NCI-H524 (cell line): ENCODE results near the gene PACSIN3.
"Not testable (repeated sequence)": the region's sequence is repeated elsewhere in the genome, so short reads cannot be mapped to it uniquely, and the experiment has no call there.

Experiments
- DNase-seq, 2 experiments: peaks; one replicate each; lab custom pipeline; 2025; lab: John Stamatoyannopoulos, UW

The PACSIN3 gene

DNA sequence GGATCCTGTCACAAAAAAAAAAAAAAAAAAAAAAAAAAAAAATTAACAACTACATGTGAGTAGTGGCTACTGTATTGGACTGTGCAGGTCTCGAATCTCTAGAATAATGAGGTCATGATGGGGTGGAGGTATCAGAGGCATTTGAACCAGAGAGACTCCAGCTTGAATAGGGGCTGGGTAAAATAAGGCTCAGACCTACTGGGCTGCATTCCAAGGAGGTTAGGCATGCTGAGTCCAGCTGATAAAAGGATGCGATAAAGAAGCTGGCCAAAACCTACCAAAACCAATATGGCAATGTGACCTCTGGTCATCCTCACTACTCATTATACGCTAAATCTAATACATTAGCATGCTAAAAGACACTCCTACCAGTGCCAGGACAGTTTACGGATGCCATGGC lies 5.9 kb upstream of the PACSIN3 start:
- no peak for DNase-seq

DNA sequence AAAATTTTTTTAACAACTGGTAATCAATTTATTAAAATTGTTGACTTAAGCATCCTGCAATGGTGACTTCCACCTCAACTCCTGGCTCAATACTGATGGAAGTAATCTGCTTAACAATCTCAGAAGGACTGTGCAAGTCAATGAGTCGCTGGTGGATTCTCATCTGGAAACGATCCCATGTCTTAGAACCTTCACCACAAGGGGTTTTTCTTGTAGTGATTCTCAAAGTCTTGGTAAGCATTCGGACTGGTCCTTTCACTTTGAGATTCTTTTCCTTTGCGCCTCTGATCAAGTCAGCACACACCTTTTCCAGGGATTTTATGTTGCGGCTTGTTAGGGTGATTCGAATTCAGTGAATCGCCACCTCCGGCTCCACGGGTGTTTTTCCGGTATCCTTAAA lies 4.9 kb upstream of the PACSIN3 start:
- not testable (repeated sequence) for DNase-seq

DNA sequence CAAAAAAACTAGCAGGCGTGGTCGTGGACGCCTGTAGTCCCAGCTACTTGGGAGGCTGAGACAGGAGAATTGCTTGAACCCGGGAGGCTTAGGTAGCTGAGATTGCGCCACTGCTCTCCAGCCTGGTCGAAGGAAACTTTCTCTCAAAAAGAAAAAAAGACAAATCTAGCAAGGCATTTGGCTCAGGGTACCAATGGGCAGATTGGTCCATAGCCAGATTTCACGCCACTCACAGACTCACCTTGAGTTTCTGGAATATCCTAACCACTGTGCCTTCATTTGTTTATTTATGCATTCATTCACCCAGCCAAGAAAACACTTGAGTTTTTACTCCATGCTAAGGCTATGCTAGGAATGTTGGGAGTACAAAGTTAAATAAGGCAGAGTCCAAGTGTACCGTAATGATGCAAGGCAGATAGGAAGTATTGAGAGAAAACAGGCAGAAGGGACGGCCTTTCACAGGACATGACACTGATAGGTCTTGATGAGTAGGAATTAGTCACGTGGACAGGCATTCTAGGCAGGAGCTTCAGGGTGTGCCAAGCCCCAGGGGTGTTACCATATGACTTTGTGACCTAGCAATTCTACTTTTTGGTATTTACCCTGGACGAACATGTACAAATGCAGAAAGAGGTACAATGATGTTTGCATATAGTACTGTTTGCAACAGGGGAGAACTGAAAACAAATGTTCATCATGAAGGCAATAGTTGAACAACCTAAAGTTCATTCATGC lies 3.0 kb upstream of the PACSIN3 start:
- DNase-seq = no peak

DNA sequence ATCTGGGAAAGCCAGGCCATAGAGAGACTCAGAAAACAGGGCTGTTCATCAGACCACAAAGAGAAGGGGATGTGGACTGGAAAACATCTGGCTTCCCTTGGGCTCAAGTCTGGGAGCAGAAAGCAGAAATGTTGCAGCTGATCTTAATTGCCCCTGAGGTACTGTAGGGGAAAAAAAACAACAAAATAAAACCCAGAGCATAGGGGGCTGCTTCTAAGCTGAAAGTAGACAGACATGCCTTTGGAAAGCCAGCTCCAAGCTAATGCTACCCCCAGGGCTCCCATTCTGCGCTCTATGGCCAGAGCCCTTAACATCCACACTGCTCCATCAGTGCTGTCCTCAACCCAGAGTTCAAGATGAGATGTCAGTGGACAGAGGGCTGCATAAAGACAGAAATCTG lies 2.0 kb upstream of the PACSIN3 start:
- DNase-seq = no peak

DNA sequence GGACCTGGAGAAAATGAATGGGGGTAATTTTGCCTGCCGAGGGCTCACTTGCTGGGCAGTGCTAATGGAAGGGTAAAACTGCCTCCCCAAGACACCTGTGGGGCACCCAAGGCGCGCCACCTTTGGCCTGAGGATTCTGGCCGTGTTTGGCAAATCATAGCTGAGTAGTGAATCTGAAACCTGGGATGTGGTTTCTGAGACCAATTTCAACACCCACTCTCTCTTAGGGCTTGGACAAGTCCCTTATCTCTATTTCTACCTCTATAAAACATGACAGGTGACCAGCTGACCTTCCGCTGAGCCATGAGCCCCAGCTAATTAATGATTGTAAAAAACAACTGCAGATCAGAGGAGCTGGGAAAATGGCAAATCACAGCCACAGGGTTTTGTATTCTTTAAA lies 1.5 kb upstream of the PACSIN3 start:
- no peak for DNase-seq

DNA sequence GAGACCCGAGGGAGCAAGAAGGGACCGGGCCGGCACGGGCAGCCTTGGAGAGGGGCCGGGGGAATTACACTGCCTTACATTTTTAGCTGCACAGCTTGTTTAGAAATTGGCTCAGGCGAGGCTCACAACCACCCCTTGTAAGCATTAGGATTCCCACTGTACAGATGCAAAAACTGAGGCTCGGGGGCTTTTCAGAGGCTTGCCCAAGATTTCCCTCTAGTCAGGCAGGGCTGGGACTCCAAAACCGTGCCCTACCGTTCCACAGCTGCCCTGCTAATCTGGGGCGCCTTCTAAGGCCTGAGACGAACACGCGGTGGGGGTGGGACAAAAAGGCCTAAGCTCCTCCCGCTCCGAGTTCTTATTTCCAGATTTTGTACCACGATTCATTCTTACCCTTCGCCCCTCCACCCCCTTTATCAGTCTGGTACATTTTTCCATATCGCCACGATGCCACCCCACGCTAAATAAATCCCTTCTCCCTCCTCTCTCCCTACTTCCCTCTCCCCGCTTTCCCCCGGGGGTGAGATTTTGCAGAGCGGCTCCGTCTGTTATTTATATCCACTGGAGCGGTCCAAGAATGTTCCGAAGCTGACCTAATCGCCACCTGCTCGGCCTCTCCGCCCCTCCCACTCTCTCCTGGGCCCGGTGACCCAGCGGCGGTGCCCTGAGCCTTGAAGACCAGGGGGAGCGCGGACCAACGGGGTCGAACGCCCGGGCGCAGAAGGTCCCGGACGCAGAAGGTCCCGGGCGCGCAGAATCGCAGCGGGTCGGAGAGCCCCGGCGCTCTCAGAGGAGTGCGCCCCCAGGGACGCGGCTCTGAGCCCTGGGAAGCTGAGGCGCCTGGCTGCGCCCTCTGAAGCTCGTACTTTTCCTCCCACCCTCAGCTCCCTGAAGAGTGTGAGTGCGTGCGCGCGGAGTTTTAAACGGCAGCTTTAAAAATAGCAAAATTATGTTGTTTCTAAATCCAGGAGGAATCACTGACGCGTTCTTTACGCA lies 764 bp upstream of the PACSIN3 start:
- peak; percentile 20 to 66 for DNase-seq

DNA sequence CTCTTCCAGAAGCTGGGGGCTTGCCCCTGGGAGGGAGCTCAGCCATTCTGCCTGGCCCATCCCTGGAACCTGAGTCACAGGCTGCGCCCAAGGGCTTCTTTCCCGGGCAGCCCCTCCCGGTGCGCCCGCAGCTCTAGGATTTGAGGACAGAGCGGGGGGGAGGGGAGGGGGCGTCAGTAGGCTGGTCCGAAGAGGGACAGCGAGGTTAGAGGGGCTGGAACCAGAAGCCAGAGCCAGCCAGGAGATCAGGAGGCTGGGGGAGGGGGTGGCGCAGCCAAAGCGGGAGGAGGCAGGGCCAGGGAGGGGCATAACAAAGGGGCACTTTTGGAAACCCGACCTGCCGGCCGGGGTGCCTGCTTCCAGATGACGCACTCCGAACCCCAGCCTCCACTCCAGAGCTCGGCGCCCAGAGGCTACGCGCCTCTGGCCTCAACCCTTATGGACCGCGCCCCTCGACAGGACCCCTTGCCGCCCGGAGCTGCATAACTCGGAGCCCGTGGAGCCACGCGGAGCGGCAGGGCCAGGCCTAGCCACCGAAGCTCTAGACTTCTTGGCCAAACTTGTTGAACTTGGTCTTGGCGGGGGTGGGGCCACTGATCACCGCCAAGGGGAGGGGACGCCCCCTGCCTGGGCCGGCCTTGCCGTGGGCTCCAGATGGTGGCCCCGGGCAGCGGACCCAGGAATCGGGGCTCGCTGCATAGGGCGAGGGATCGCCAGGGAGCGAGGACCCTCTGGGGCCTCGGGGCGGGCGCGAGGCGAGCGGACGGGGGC lies 744 bp downstream of the PACSIN3 start:
- peak in 1 of 2 experiments; percentile 21 for DNase-seq

DNA sequence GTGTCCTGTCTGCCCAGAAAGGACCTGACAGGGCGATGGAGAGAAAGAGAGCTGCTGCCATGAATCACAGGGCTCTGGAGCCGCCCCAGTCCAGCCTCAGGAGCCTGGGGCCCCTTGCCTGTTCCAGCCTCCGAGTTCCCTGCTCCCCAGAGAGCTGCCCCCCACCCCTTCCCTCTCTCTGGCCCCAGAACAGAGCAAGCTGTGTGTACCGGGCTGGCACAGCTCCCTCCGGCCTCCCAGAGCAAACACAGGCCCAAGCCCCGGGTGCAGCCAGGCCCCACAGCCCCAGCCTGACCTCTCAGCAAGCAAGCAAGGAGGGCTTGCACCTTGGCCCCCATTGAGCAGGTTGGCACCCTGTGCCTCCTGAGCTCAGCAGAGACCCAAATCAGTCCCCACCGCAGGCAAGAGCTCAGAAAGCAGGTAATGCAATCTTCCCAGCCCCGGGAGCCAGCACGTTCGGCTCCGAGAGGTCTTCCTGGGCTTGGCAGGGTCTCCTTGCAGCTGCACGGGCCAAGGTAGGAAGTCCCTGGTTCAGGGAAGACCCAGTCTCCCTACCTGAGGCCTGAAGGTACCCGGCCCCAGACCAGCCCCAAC lies 1.4 kb downstream of the PACSIN3 start:
- DNase-seq = no peak

DNA sequence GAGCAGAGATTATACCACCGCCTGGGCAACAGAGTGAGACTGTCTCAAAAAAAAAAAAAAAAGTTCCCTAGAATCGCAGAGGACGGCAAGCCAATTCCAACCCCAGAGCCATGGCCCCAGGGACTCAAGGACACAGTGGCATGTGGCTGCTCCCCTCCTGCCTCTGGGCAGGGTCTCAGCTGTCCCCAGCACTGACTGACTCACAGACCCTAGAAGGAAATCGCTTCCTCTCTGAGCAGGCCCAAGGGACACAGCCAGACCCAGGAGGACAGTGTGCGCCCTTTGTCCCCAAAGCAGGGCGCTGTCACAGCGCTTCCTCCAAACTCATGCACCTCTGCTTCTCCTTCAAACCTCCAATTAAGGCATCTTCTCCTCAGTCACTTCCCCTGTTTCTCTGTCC lies 2.3 kb downstream of the PACSIN3 start:
- no peak for DNase-seq

DNA sequence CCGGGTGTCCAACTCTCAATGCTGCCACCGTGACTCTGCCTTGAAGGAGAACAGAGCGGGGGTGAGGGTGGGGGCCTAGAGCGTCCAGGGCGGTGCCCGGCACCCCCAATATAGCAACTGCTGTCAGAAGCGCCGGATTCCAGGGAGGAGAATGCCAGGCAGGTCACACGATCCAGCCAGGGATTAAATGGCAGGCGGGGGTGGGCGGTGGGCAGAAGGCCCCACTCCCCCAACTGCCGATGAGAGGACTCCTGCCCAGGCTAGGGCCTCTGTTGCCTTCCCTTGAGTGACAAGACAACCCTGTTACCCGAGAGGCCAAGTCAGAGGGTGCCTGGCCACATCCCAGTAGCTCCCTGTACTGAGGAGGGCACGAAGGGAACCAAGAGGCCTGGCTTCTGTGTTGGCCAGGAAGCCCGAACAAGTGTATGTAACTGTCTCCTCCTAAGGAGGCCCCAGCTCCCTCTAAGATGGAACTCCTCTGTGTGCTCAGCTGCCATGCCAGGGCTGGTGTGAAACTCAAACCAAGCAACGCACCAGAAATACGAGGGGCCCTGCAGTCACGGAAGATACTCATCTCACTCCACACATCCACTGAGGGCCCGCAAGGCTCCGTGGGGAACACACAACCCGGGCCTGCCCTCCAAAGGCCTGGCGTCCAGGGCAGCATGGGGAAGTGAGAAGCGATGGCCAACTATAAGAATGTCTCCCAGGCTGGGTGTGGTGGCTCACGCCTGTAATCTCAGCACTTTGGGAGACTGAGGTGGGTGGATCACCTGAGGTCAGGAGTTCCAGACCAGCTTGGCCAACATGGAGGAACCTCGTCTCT lies 3.0 kb downstream of the PACSIN3 start:
- DNase-seq = no peak

DNA sequence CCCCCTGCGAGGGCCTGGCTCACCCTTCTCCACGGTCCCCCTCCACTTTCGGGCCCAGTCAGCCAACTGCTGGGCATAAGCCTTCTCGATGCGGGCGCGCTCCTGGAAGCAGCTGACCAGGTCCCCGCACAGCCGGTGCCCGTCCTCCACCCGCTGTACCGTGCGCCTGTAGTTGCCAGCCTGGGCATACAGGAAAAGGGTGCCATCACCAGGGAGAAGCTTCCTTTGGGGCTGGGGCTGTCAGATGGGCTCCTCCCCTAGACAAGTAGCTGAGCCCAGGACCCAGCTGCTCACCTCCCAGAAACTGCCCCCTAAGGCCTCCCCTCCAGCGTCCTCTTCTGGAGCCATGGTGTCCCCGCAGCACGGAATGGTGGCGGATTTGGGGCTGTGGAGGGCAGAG lies 3.9 kb downstream of the PACSIN3 start:
- no peak for DNase-seq

DNA sequence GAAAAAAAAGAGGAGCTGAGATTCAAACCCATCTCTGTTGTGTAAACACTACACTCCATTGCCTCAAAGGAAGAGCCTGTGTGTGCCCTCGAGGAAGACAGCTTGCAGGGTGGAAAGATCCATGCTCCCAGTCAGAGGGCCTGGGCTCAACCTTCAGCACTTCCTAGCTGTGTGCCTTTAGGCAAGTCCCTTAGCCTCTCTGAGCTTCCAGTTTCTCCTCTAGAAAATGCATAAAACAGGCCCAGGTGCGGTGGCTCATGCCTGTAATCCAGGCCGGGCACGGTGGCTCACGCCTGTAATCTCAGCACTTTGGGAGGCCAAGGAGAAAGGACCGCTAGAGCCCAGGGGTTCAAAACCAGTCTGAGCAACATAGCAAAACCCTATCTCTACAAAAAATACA lies 5.0 kb downstream of the PACSIN3 start:
- no peak for DNase-seq

DNA sequence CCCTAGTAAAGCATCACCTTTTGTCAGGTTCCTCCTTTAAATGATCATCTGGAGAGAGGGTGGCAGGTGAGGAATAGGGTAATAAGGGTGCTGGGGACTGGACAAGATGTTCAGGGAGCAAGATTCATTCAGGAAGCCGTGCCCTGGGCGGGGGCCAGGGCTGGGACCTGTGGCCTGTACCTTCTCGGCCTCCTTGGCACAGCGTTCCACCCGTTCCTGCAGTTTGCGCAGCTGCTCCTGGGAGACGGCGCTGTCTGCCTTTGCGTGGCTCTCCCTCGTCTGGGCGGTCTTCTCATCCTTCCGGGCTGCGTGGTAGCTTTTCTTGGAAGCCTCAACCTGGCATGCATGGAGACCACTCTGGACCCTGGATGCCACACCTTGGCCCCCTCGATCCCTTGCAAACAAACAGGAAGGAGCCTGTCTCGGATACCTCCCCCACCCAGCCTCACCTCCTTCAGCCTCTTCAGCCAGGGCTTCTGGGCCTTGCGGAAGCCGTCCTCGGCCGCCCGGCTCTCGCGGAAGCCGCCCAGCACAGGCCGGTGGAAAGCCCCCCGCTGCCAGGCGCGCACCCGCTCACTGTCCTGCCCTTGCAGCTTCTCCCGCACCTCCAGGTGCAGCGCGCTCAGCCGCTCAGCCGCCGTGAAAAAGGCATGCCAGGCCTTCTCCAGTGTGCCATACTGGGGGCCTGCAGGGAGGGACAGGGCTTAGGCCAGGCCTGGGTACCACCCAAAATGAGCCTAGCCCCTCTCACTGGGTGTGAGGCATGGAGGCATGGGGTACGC lies 6.0 kb downstream of the PACSIN3 start:
- DNase-seq = no peak

DNA sequence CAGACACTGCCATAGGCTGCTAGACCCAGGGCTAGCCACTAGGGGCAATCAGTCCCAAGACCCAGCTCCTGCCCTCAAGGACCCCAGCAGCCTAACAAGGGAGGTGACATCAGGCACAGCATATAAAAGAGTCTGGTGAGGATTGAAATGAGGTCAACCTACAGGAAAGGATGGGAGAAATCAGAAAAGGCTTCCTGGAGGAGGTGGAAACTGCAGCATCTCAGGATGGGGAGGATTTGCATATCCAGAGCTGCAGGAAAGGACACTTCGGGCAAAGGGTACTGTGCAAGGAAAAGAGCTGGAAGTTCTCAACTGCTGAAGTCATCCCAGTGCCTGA lies 6.6 kb downstream of the PACSIN3 start:
- DNase-seq = peak in 1 of 2 experiments; percentile 48

DNA sequence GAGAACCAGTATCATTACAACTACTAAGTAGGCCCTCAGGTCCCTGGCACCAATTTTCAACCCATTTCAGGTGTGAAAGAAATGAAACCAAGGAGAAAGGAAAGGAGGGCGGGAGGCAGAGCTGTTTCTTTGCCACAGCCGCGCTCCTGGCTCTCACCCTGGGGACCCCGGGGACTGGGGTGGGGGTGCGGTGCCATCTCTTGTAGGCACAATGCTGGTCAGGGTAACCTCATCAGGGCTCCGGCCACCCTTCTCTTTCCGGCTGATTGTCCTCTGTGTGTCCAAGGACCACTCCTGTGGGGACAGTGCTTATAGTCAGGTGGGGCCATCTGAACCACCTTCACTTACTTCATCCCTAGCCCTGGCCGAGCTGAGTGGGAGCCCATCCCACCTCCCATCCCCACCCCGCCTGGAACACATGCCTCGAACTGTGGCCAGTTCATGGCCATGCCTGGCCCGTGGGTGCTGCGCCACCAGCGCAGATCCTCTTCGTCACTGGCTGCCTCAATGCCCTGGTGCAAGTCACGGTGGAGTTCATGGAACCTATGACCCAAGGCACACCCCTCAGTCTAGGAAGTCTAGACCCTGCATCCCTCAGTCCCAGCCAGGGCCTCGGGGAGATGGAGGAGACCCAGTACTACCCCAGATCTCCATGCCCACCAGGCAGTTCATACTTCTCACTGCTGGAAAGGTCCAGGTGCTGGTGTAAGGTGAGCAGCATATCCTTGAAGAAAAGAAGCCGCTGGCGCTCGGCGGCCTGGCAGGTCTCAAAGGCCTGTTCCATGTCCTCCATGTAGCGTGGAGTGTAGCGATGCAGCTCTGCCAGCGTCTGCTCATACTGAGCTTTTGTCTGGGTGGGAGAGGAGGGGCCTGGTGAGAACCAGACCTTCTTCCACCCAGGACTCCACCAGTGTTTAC lies 7.2 kb downstream of the PACSIN3 start:
- DNase-seq = no peak

DNA sequence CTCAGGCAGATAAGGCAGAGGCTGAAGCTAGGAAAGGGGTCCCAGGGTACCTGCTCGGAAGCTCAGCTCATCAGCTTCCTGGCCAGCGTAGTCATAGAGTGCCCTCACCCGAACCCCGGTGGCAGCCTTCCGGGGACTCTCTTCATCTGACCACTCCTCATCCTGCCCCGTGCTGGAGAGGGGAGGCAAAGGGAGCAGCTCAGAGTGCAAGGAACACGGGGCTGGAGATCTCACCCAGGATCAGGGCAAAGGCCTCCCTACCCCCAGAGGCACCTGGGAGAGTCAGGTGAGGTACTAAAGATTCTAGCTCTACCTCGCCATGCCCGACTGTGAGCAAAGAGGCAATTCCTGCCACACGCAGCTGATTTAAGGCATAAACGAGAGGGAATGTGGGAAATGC lies 7.9 kb downstream of the PACSIN3 start:
- DNase-seq = no peak

DNA sequence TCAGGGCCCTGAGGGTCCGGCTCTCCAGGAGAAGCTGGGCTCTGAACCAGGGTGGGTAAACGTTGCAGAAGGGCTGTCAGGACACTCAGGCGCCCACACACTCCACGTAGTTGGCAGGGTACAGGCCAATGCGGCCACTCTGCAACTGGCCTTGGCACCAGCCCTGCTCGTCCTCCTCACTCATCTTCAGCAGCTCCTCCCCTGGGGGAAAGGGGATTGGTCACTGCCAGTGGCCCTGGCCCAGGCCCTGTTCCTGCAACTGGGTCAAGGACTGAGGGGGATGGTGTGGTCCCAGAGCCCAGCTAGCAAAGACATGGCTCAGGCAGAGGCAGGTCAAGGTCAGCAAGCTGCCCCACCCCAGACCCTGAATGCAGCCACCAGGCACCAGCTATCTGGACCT lies 8.4 kb downstream of the PACSIN3 start:
- DNase-seq = no peak

DNA sequence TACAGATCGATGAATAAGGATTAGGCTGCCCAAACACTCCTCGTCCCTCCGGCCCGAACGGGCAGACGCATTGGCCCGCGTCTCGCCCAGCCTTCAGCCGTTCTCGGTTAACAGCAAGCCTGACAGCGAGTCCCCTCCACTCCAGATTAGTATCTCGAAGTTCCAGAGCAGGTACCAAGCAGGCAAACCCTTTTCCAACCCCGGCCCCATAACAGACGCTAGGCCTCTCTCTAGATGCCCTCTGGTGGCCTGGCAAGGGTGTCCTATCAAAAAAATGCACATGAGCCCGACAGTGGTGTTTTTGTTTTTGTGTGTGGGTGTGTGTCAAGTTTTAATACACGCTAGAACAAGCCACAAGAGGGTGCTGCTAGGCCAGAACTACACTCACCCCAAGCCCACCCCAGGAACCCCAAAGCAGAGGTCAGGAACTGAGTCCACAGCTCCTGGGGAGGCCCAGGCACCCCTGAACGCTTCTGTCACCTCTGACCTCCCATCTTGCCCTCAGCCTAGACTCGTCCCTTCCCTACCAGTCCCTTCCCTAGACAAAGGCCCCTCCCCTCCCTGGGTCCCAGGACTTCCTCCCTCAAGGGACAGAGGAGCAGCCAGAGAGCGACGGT lies 8.9 kb downstream of the PACSIN3 start:
- DNase-seq = peak; percentile 33 to 77
